Neural progenitor cell (in vitro differentiated cells): ENCODE results near the gene FOXK1. TPM values are rescaled to one million over a fixed set of nuclear protein-coding genes. Genes with fewer than 3 reads are reported as not detected.

Experiments used
- DNase-seq: peaks from one replicate; pipeline ENCODE4 v3.0.0-alpha.2; 2016; ENCODE audit warnings: low spot score
- H2AFZ ChIP-seq: fragments of 200-600 bp; sonication (generic); replicated peaks from 2 replicates; pipeline ENCODE4 v1.6.1; 2016; ENCODE audit warnings: antibody characterized with exemption
- H3F3A ChIP-seq: fragments of 200-600 bp; sonication (generic); 2 replicates; pipeline ENCODE4 v1.6.1; 2016; ENCODE audit warnings: antibody characterized with exemption, low read depth
- H3K27ac ChIP-seq: fragments of 200-600 bp; sonication (generic); 2 replicates; pipeline ENCODE4 v1.5.1; 2016; ENCODE audit warnings: mild to moderate bottlenecking
- H3K27me3 ChIP-seq: fragments of 200-600 bp; sonication (generic); 2 replicates; pipeline ENCODE4 v1.6.1; 2016; ENCODE audit warnings: mild to moderate bottlenecking, moderate library complexity
- H3K36me3 ChIP-seq: fragments of 200-600 bp; sonication (generic); 2 replicates; pipeline ENCODE4 v1.5.1; 2016
- H3K4me1 ChIP-seq: fragments of 200-600 bp; sonication (generic); 2 replicates; pipeline ENCODE4 v1.6.1; 2016; ENCODE audit warnings: mixed run types
- H3K4me2 ChIP-seq: fragments of 200-600 bp; sonication (generic); 2 replicates; pipeline ENCODE4 v1.6.1; 2016
- H3K4me3 ChIP-seq: fragments of 200-600 bp; sonication (generic); 2 replicates; pipeline ENCODE4 v1.5.1; 2016
- H3K79me2 ChIP-seq: fragments of 200-600 bp; sonication (generic); 2 replicates; pipeline ENCODE4 v1.6.1; 2016; ENCODE audit warnings: low read depth
- H3K9ac ChIP-seq: fragments of 200-600 bp; sonication (generic); 2 replicates; pipeline ENCODE4 v1.6.1; 2016
- H3K9me3 ChIP-seq: fragments of 200-600 bp; sonication (generic); 2 replicates; pipeline ENCODE4 v1.5.1; 2016; ENCODE audit warnings: low read depth
- H4K20me1 ChIP-seq: fragments of 200-600 bp; sonication (generic); 2 replicates; pipeline ENCODE4 v1.6.1; 2016; ENCODE audit warnings: low read depth
- H3K27ac Mint-ChIP-seq: 3 replicates; pipeline ENCODE4 v1.8.0; 2021; ENCODE audit warnings: mixed read lengths
- H3K27me3 Mint-ChIP-seq: 2 replicates; pipeline ENCODE4 v1.8.0; 2022; ENCODE audit warnings: low read depth, mild to moderate bottlenecking, inconsistent platforms, moderate library complexity, mixed read lengths; ENCODE audit not compliant: insufficient read depth
- H3K36me3 Mint-ChIP-seq: 3 replicates; pipeline ENCODE4 v1.8.0; 2021; ENCODE audit warnings: mixed read lengths
- H3K4me1 Mint-ChIP-seq: 3 replicates; pipeline ENCODE4 v1.8.0; 2021; ENCODE audit warnings: mixed read lengths
- H3K4me3 Mint-ChIP-seq: 3 replicates; pipeline ENCODE4 v1.8.0; 2021; ENCODE audit warnings: mild to moderate bottlenecking, moderate library complexity, mixed read lengths
- H3K9me3 Mint-ChIP-seq: 3 replicates; pipeline ENCODE4 v1.8.0; 2020; ENCODE audit warnings: mixed read lengths
- CTCF ChIP-seq: fragments of 200-600 bp; sonication (generic); IDR thresholded peaks from 2 replicates; pipeline ENCODE4 v1.5.1; 2017; ENCODE audit warnings: antibody characterized with exemption, mild to moderate bottlenecking
- EZH2 ChIP-seq: fragments of 200-600 bp; sonication (generic); IDR thresholded peaks from 2 replicates; pipeline ENCODE4 v1.6.1; 2017; ENCODE audit warnings: antibody characterized with exemption, mild to moderate bottlenecking, moderate library complexity
- EZH2phosphoT487 ChIP-seq: fragments of 200-600 bp; sonication (generic); IDR thresholded peaks from 2 replicates; pipeline ENCODE4 v1.6.1; 2017; ENCODE audit warnings: antibody characterized with exemption
- total RNA-seq: library from RNA; depleted of rRNA; stranded (reverse); fragments of >200 nt; gene quantifications from 2 replicates; pipeline ENCODE4 v1.2.3, GENCODE V29; 2015; ENCODE audit warnings: low replicate concordance

FOXK1 gene
- total RNA-seq, 1 donor from 2014 or later = 11.1 TPM

GRCh38 chr7:4755045-4755444, 73.0 kb downstream of the FOXK1 start:
- Histone ChIP-seq H4K20me1 (peaks cover 14% of the 10 kb centered on the region), H3K4me1 (no peaks in the 10 kb centered on the region), H3K9ac (no peak overlapping the region), H3K4me2 (no peak overlapping the region), H3K27me3 (no peaks in the 10 kb centered on the region), H3F3A (no peaks in the 10 kb centered on the region), H3K36me3 (no peaks in the 10 kb centered on the region), H2AFZ (no peak overlapping the region), H3K27ac (no peak overlapping the region), H3K79me2 (no peaks in the 10 kb centered on the region), H3K9me3 (no peaks in the 10 kb centered on the region), H3K4me3 (no peak overlapping the region)
- Mint-ChIP-seq H3K27me3 (peaks cover 8% of the 10 kb centered on the region), H3K4me3 (no peak overlapping the region), H3K9me3 (no peaks in the 10 kb centered on the region), H3K4me1 (peaks cover 2% of the 10 kb centered on the region), H3K27ac (no peak overlapping the region), H3K36me3 (peaks cover 7% of the 10 kb centered on the region)
- DNase-seq = no peak
- TF ChIP-seq EZH2 = no peak
- no peak for TF ChIP-seq CTCF
- no peak for TF ChIP-seq EZH2phosphoT487

DNA sequence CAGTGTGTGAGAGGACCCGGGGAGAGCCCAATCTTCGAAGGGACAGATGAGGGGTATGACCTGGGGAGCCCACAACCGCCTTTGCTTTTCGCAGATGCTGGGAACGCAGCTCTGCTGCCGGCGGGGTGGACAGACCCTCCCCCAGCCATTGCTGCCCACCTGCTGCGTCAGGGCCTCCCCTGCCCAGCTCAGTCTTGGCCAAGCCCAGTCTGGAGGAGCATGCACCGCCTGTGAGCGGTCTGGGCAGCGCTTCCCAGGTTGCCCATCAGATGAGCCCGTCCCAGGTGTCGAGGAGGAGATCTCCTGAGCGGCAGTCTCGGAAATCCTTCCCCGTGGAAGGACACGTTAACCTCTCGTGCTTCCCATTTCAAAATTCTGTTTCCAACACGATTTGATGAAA, 76.0 kb downstream of the FOXK1 start:
- Histone ChIP-seq H2AFZ (no peak overlapping the region), H3K27me3 (no peaks in the 10 kb centered on the region), H3K4me3 (no peak overlapping the region), H3K36me3 (no peaks in the 10 kb centered on the region), H3K4me1 (no peaks in the 10 kb centered on the region), H3K9ac (no peak overlapping the region), H3F3A (no peaks in the 10 kb centered on the region), H3K27ac (no peak overlapping the region), H3K9me3 (no peaks in the 10 kb centered on the region), H3K79me2 (no peaks in the 10 kb centered on the region), H4K20me1 (peaks cover 10% of the 10 kb centered on the region), H3K4me2 (no peak overlapping the region)
- no peak for DNase-seq
- H3K36me3 Mint-ChIP-seq = peaks cover 13% of the 10 kb centered on the region
- H3K9me3 Mint-ChIP-seq = no peaks in the 10 kb centered on the region
- H3K4me1 Mint-ChIP-seq = peaks cover 2% of the 10 kb centered on the region
- no peak overlapping the region for H3K4me3 Mint-ChIP-seq
- TF ChIP-seq EZH2phosphoT487 (no peak), EZH2 (no peak), CTCF (no peak)
- no peak overlapping the region for H3K27ac Mint-ChIP-seq
- peaks cover 13% of the 10 kb centered on the region for H3K27me3 Mint-ChIP-seq

GRCh38 chr7:4758791-4759190, 76.7 kb downstream of the FOXK1 start:
- no peak for TF ChIP-seq EZH2phosphoT487
- Histone ChIP-seq H3K4me3 (no peak overlapping the region), H4K20me1 (peaks cover 3% of the 10 kb centered on the region), H2AFZ (no peak overlapping the region), H3F3A (no peaks in the 10 kb centered on the region), H3K27me3 (no peaks in the 10 kb centered on the region), H3K27ac (no peak overlapping the region), H3K9ac (no peak overlapping the region), H3K9me3 (no peaks in the 10 kb centered on the region), H3K36me3 (no peaks in the 10 kb centered on the region), H3K79me2 (no peaks in the 10 kb centered on the region), H3K4me2 (no peak overlapping the region), H3K4me1 (no peaks in the 10 kb centered on the region)
- Mint-ChIP-seq H3K9me3 (no peaks in the 10 kb centered on the region), H3K36me3 (peaks cover 13% of the 10 kb centered on the region), H3K27ac (no peak overlapping the region), H3K27me3 (peaks cover 11% of the 10 kb centered on the region), H3K4me3 (no peak overlapping the region), H3K4me1 (no peaks in the 10 kb centered on the region)
- DNase-seq = no peak

DNA sequence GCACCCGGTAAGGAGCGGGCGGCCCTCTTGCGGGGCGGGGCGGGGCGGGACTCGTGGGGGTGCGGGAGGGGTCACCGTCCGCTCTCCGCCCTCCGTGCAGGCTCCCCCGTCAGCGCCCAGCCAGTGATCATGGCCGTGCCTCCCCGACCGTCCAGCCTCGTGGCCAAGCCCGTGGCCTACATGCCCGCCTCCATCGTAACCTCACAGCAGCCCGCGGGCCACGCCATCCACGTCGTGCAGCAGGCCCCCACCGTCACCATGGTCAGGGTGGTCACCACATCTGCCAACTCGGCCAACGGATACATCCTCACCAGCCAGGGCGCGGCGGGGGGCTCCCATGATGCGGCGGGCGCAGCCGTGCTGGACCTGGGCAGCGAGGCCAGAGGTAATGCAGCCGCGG, 77.1 kb downstream of the FOXK1 start:
- Histone ChIP-seq H3F3A (no peaks in the 10 kb centered on the region), H3K9ac (no peak overlapping the region), H3K27me3 (no peaks in the 10 kb centered on the region), H2AFZ (no peak overlapping the region), H3K79me2 (no peaks in the 10 kb centered on the region), H3K4me3 (no peak overlapping the region), H3K9me3 (no peaks in the 10 kb centered on the region), H3K4me2 (no peak overlapping the region), H3K27ac (no peak overlapping the region), H3K4me1 (no peaks in the 10 kb centered on the region), H4K20me1 (peaks cover under 1% of the 10 kb centered on the region), H3K36me3 (no peaks in the 10 kb centered on the region)
- Mint-ChIP-seq H3K36me3 (peaks cover 13% of the 10 kb centered on the region), H3K27me3 (peaks cover 11% of the 10 kb centered on the region), H3K4me3 (no peak overlapping the region), H3K4me1 (no peaks in the 10 kb centered on the region), H3K27ac (no peak overlapping the region), H3K9me3 (no peaks in the 10 kb centered on the region)
- DNase-seq = no peak
- TF ChIP-seq EZH2 (no peak), CTCF (no peak), EZH2phosphoT487 (no peak)
